ENCODE measurements around the gene KLHL29.

- no peak for TF ChIP-seq CTCF (IDR thresholded peaks at IDR 0.05)
- no peak for TF ChIP-seq POLR2AphosphoS5 (IDR thresholded peaks at IDR 0.05; ENCODE audit: low read depth, low read length)
- no peak for TF ChIP-seq REST (IDR thresholded peaks at IDR 0.05; ENCODE audit: insufficient read depth in 1 of 2, low read depth in 2 of 2, low read length in 1 of 2)
- no peak for TF ChIP-seq TCF7L2 (IDR thresholded peaks at IDR 0.05; ENCODE audit: low read depth, low read length)
These were observed 146.3 kb downstream of the KLHL29 start for GRCh38 chr2:23531280-23531679.

All from Panc1 (cell line).